H1 (cell line): ENCODE results near the gene MLYCD. TPM values are rescaled to one million over a fixed set of nuclear protein-coding genes. Genes with fewer than 3 reads are reported as not detected.

Source experiments
- CTCF ChIA-PET: fragments of 300-600 bp; sonication (Branson Sonifier 250); formaldehyde crosslinking; loops from one replicate; lab custom pipeline; 2021; ENCODE audit not compliant: partially characterized antibody; lab: Charles Lee
- POLR2A ChIA-PET: fragments of 300-600 bp; sonication (Branson Sonifier 250); formaldehyde crosslinking; loops from one replicate; lab custom pipeline; 2021; ENCODE audit warnings: inconsistent platforms; ENCODE audit not compliant: partially characterized antibody; lab: Charles Lee
- DNase-seq, 2 experiments: peaks; one replicate each; pipeline versions ENCODE4 v3.0.0 to v3.0.0-alpha.2; 2010 to 2022; ENCODE audit warnings: low spot score in 2 of 2, low read depth in 1 of 2, mixed read lengths in 1 of 2
- FAIRE-seq: peaks from 2 replicates; lab custom pipeline; 2011; peaks lifted over from hg19 to GRCh38; lab: Jason Lieb, UNC
- H2AFZ ChIP-seq: 2 replicates; pipeline ENCODE4 v1.8.1; 2012; ENCODE audit warnings: low read length, inconsistent platforms
- H2AK5ac ChIP-seq: 2 replicates; pipeline ENCODE4 v1.6.1; 2013; ENCODE audit warnings: low read depth, low read length
- H2BK120ac ChIP-seq: replicated peaks from 2 replicates; pipeline ENCODE3; 2013; ENCODE audit warnings: low read depth, low read length, inconsistent platforms
- H2BK12ac ChIP-seq: 2 replicates; pipeline ENCODE4 v1.6.1; 2013; ENCODE audit warnings: low read depth, low read length
- H2BK15ac ChIP-seq: 2 replicates; pipeline ENCODE4 v1.6.1; 2013; ENCODE audit warnings: low read length
- H2BK20ac ChIP-seq: 2 replicates; pipeline ENCODE4 v1.6.1; 2013; ENCODE audit warnings: low read length
- H2BK5ac ChIP-seq: 2 replicates; pipeline ENCODE4 v1.6.1; 2013; ENCODE audit warnings: low read depth, low read length
- H3K14ac ChIP-seq: 2 replicates; pipeline ENCODE4 v1.6.1; 2013; ENCODE audit warnings: inconsistent platforms; ENCODE audit not compliant: insufficient read length
- H3K18ac ChIP-seq: 2 replicates; pipeline ENCODE4 v1.6.1; 2013; ENCODE audit warnings: low read length; ENCODE audit errors: extremely low read depth
- H3K23ac ChIP-seq: 2 replicates; pipeline ENCODE4 v1.6.1; 2013; ENCODE audit warnings: inconsistent platforms; ENCODE audit not compliant: insufficient read length
- H3K23me2 ChIP-seq: 2 replicates; pipeline ENCODE4 v1.6.1; 2013; ENCODE audit warnings: low read depth, low read length
- H3K27ac ChIP-seq: 2 replicates; pipeline ENCODE4 v1.6.1; 2011; ENCODE audit warnings: low read depth, low read length, inconsistent platforms
- H3K27me3 ChIP-seq, 4 experiments: replicated peaks in 1 of 4; 1 replicate in 1 of 4; 2 replicates in 3 of 4; pipeline versions ENCODE4 v1.6.1 to v1.8.1; 2011 to 2013; ENCODE audit warnings: low read length in 3 of 4, mild to moderate bottlenecking in 3 of 4, inconsistent platforms in 2 of 4, mixed read lengths in 2 of 4, moderate library complexity in 1 of 4; ENCODE audit not compliant: control insufficient read depth in 3 of 4, insufficient read depth in 3 of 4; ENCODE audit errors: extremely low read depth in 1 of 4
- H3K36me3 ChIP-seq, 4 experiments: 2 replicates each; pipeline versions ENCODE4 v1.6.1 to v1.8.1; 2011 to 2013; ENCODE audit warnings: mild to moderate bottlenecking in 4 of 4, low read length in 3 of 4, moderate library complexity in 2 of 4, control low read depth in 1 of 4, inconsistent platforms in 1 of 4; ENCODE audit not compliant: insufficient read depth in 4 of 4, control insufficient read depth in 2 of 4
- H3K4ac ChIP-seq: replicated peaks from 2 replicates; pipeline ENCODE3; 2013; ENCODE audit warnings: low read length, low read depth, mixed read lengths, inconsistent platforms; ENCODE audit not compliant: insufficient read length
- H3K4me1 ChIP-seq, 4 experiments: replicated peaks in 1 of 4; 1 replicate in 1 of 4; 2 replicates in 3 of 4; pipeline versions ENCODE4 v1.6.1 to v1.8.1; 2011 to 2013; ENCODE audit warnings: low read length in 3 of 4, inconsistent platforms in 2 of 4, mixed read lengths in 1 of 4; ENCODE audit not compliant: insufficient read depth in 4 of 4, control insufficient read depth in 3 of 4
- H3K4me2 ChIP-seq, 2 experiments: 2 replicates each; pipeline versions ENCODE4 v1.6.1 to v1.8.1; 2011 to 2013; ENCODE audit warnings: low read depth in 2 of 2, low read length in 2 of 2, control low read depth in 1 of 2, inconsistent platforms in 1 of 2, mild to moderate bottlenecking in 1 of 2; ENCODE audit not compliant: insufficient read depth in 1 of 2
- H3K4me3 ChIP-seq, 4 experiments: fragments of 200-600, 300-600 bp in 1 of 4; sonication (generic), shearing (Covaris generic), sonication (Bioruptor Twin) in 1 of 4; 2 replicates each; pipeline versions ENCODE4 v1.5.1 to v1.8.1; 2011 to 2016; ENCODE audit warnings: low read length in 4 of 4, low read depth in 3 of 4, control low read depth in 2 of 4, inconsistent platforms in 2 of 4, mild to moderate bottlenecking in 2 of 4, mixed read lengths in 1 of 4, moderate library complexity in 1 of 4; ENCODE audit not compliant: insufficient read depth in 2 of 4; ENCODE audit errors: extremely low read depth in 1 of 4
- H3K56ac ChIP-seq: replicated peaks from 2 replicates; pipeline ENCODE3; 2013; ENCODE audit warnings: low read depth, mild to moderate bottlenecking, mixed read lengths, low read length, inconsistent platforms; ENCODE audit not compliant: insufficient read length
- H3K79me1 ChIP-seq: 2 replicates; pipeline ENCODE4 v1.6.1; 2013; ENCODE audit warnings: low read depth, low read length, control low read depth
- H3K79me2 ChIP-seq, 2 experiments: 2 replicates each; pipeline versions ENCODE4 v1.6.1 to v1.8.1; 2012 to 2013; ENCODE audit warnings: low read length in 2 of 2, mild to moderate bottlenecking in 2 of 2, inconsistent platforms in 1 of 2; ENCODE audit not compliant: insufficient read depth in 2 of 2, control insufficient read depth in 1 of 2
- H3K9ac ChIP-seq, 4 experiments: replicated peaks in 1 of 4; 1 replicate in 1 of 4; 2 replicates in 3 of 4; pipeline versions ENCODE4 v1.6.1 to v1.8.1; 2011 to 2013; ENCODE audit warnings: low read depth in 3 of 4, low read length in 3 of 4, control low read depth in 2 of 4, mild to moderate bottlenecking in 2 of 4, moderate library complexity in 2 of 4, inconsistent platforms in 1 of 4; ENCODE audit errors: extremely low read depth in 1 of 4
- H3K9me3 ChIP-seq, 2 experiments: 2 replicates each; pipeline versions ENCODE4 v1.6.1 to v1.8.1; 2012 to 2013; ENCODE audit warnings: mild to moderate bottlenecking in 2 of 2, moderate library complexity in 2 of 2, control low read depth in 1 of 2, inconsistent platforms in 1 of 2, low read depth in 1 of 2, low read length in 1 of 2, mixed read lengths in 1 of 2; ENCODE audit not compliant: insufficient read depth in 2 of 2
- H4K20me1 ChIP-seq, 2 experiments: replicated peaks in 1 of 2; 2 replicates each; pipeline versions ENCODE3 to v1.8.1; 2011 to 2013; ENCODE audit warnings: inconsistent platforms in 2 of 2, low read length in 2 of 2, mild to moderate bottlenecking in 1 of 2; ENCODE audit not compliant: insufficient read depth in 2 of 2, control insufficient read depth in 1 of 2
- H4K5ac ChIP-seq: 2 replicates; pipeline ENCODE4 v1.6.1; 2013; ENCODE audit warnings: low read length, low read depth, mixed read lengths, inconsistent platforms; ENCODE audit not compliant: insufficient read length
- H4K8ac ChIP-seq: 2 replicates; pipeline ENCODE4 v1.8.0; 2013; ENCODE audit warnings: mild to moderate bottlenecking, moderate library complexity, low read length, inconsistent platforms; ENCODE audit not compliant: insufficient read depth; ENCODE audit errors: extremely low read depth
- H4K91ac ChIP-seq: replicated peaks from 2 replicates; pipeline ENCODE3; 2013; ENCODE audit warnings: low read length, mixed read lengths, inconsistent platforms; ENCODE audit not compliant: insufficient read length
- CBX8 ChIP-seq: fragments of 300-800, 300-1000 bp; sonication (generic); IDR thresholded peaks from 2 replicates; pipeline ENCODE4 v1.7.1; 2016; ENCODE audit warnings: low read depth, low read length, borderline replicate concordance
- EP300 ChIP-seq, 2 experiments: IDR thresholded peaks; 1 replicate in 1 of 2; 2 replicates in 1 of 2; pipeline ENCODE4 v1.6.1; 2011 to 2012; ENCODE audit warnings: low read depth in 2 of 2, low read length in 2 of 2, mild to moderate bottlenecking in 2 of 2, borderline replicate concordance in 1 of 2, inconsistent platforms in 1 of 2, moderate library complexity in 1 of 2
- NRF1 ChIP-seq: IDR thresholded peaks from 2 replicates; pipeline ENCODE4 v1.6.1; 2011; ENCODE audit warnings: mild to moderate bottlenecking, low read depth, low read length, improper control_type of control experiment
- RAD21 ChIP-seq, 2 experiments: IDR thresholded peaks in 1 of 2; conservative IDR thresholded peaks in 1 of 2; 2 replicates each; pipeline ENCODE4 v1.6.1; 2011; ENCODE audit warnings: low read depth in 2 of 2, low read length in 2 of 2, improper control_type of control experiment in 1 of 2, inconsistent platforms in 1 of 2, mild to moderate bottlenecking in 1 of 2, moderate library complexity in 1 of 2
- RBBP5 ChIP-seq: IDR thresholded peaks from 2 replicates; pipeline ENCODE4 v1.7.1; 2012; ENCODE audit warnings: low read depth, mild to moderate bottlenecking, inconsistent platforms, low read length, moderate library complexity, borderline replicate concordance
- RFX5 ChIP-seq: IDR thresholded peaks from 2 replicates; pipeline ENCODE4 v1.6.1; 2011; ENCODE audit warnings: low read depth, low read length, improper control_type of control experiment, borderline replicate concordance
- RXRA ChIP-seq: IDR thresholded peaks from 2 replicates; pipeline ENCODE4 v1.6.1; 2011; ENCODE audit warnings: low read depth, mild to moderate bottlenecking, low read length, moderate library complexity; ENCODE audit not compliant: insufficient read depth
- YY1 ChIP-seq: IDR thresholded peaks from 2 replicates; pipeline ENCODE4 v1.6.1; 2011; ENCODE audit warnings: low read depth, mild to moderate bottlenecking, low read length
- ZNF274 ChIP-seq: IDR thresholded peaks from 2 replicates; pipeline ENCODE4 v1.7.0; 2012; ENCODE audit warnings: low read length, borderline replicate concordance; ENCODE audit errors: extremely low read depth
- WGBS, 2 experiments: shearing (Covaris generic) in 1 of 2; methylation state at CpG; one replicate each; pipeline versions ENCODE4 v1.1.6 to v1.1.7; 2013 to 2015; ENCODE audit warnings: low lambda C conversion rate in 2 of 2, mixed read lengths in 2 of 2, inconsistent platforms in 1 of 2, low coverage in 1 of 2, missing lambda C conversion rate in 1 of 2; ENCODE audit not compliant: insufficient replicate concordance in 2 of 2, insufficient coverage in 1 of 2, insufficient read length in 1 of 2; ENCODE audit errors: extremely low coverage in 1 of 2, missing lambda C conversion rate in 1 of 2; 5-methylcytosine and 5-hydroxymethylcytosine counted together
- polyA plus RNA-seq, 7 experiments: library from polyadenylated mRNA; depleted of rRNA in 3 of 7; stranded (reverse) in 5 of 7; unstranded in 2 of 7; fragments of >200 nt in 5 of 7; fragments of 200-250 nt in 2 of 7; gene quantifications; 1 replicate in 5 of 7; 2 replicates in 1 of 7; 4 replicates in 1 of 7; pipeline versions ENCODE4 v1.2.1 to v1.2.3, GENCODE V29; 2011 to 2013; ENCODE audit warnings: missing spikeins in 2 of 7, mixed read lengths in 2 of 7
- total RNA-seq: library from RNA; stranded (reverse); fragmentation: NEBNext Ultra II Directional; extraction: Animal tissue kit (Norgen Biotek cat#: 25700); gene quantifications from 2 replicates; pipeline ENCODE4 v1.2.1, GENCODE V29; 2021
- TF ChIP-seq, protein P1 (sequence below), 3 experiments: IDR thresholded peaks; 1 replicate in 2 of 3; 2 replicates in 1 of 3; pipeline versions ENCODE4 v1.5.1 to v1.6.1; 2011; ENCODE audit warnings: low read length in 3 of 3, mild to moderate bottlenecking in 3 of 3, inconsistent platforms in 2 of 3, low read depth in 1 of 3, moderate library complexity in 1 of 3; ENCODE audit not compliant: insufficient read depth in 1 of 3; ENCODE audit errors: control extremely low read depth in 1 of 3

Gene MLYCD
- total and polyA plus RNA-seq, 2 of the 8 experiments (the other 6 are each of a cell fraction or from before 2014, with no cell fraction given): 3.7 to 7.0 TPM

DNA sequence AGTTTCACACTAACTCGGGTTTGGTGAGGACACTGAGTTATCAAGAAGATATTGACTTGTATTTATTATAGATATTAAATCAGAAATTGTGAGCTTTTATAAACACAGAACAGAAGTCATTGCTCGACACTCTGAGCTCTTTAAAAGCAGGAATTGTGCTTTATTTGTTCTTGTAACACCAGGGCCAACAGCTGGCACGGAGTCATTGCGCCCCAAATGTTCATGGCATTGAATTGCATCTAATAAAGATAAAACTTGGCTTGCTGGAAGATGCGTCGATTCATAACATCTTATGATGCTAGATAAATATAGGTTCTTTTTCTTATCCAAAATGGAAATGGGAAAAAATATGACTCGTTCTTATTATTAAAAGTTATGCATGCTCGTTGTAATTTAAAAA is 11.8 kb upstream of the MLYCD start:
- TF ChIP-seq, protein P1, sequence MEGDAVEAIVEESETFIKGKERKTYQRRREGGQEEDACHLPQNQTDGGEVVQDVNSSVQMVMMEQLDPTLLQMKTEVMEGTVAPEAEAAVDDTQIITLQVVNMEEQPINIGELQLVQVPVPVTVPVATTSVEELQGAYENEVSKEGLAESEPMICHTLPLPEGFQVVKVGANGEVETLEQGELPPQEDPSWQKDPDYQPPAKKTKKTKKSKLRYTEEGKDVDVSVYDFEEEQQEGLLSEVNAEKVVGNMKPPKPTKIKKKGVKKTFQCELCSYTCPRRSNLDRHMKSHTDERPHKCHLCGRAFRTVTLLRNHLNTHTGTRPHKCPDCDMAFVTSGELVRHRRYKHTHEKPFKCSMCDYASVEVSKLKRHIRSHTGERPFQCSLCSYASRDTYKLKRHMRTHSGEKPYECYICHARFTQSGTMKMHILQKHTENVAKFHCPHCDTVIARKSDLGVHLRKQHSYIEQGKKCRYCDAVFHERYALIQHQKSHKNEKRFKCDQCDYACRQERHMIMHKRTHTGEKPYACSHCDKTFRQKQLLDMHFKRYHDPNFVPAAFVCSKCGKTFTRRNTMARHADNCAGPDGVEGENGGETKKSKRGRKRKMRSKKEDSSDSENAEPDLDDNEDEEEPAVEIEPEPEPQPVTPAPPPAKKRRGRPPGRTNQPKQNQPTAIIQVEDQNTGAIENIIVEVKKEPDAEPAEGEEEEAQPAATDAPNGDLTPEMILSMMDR (IDR thresholded peaks at IDR 0.05; ENCODE audit: control extremely low read depth in 1 of 3, insufficient read depth in 1 of 3, low read depth in 1 of 3, low read length in 3 of 3): peak; percentile 18 to 50 (median 43)
- TF ChIP-seq ZNF274: no peak
- TF ChIP-seq YY1: no peak
- no peak for TF ChIP-seq EP300 (IDR thresholded peaks at IDR 0.05; ENCODE audit: borderline replicate concordance in 1 of 2, low read depth in 2 of 2, low read length in 2 of 2)
- TF ChIP-seq NRF1: no peak
- no peak for TF ChIP-seq RFX5
- no peak for TF ChIP-seq RXRA
- TF ChIP-seq CBX8: no peak
- TF ChIP-seq RAD21 (IDR thresholded peaks at IDR 0.05 in 1 of 2, conservative IDR thresholded peaks at IDR 0.05 in 1 of 2; ENCODE audit: low read depth in 2 of 2, low read length in 2 of 2): peak; percentile 59 to 67
- no peak for TF ChIP-seq RBBP5
- Histone ChIP-seq H4K5ac (no peak overlapping the region), H3K79me2 (no peaks in the 10 kb centered on the region), H2BK15ac (no peak overlapping the region), H2AK5ac (no peak overlapping the region), H3K9me3 (peaks cover 0 to 3% of the 10 kb centered on the region in 2 experiments; a peak in 1 of 4 replicates), H3K23me2 (no peaks in the 10 kb centered on the region), H3K27me3 (no peaks in the 10 kb centered on the region), H3K4me2 (no peak overlapping the region), H3K56ac (no peak overlapping the region), H3K4ac (no peak overlapping the region), H4K20me1 (no peaks in the 10 kb centered on the region), H2BK12ac (no peak overlapping the region), H3K4me3 (no peak overlapping the region), H2BK5ac (no peak overlapping the region), H3K9ac (no peak overlapping the region), H2AFZ (no peak overlapping the region), H4K91ac (no peak overlapping the region), H2BK120ac (no peak overlapping the region), H3K23ac (no peak overlapping the region), H3K14ac (no peak overlapping the region), H2BK20ac (no peak overlapping the region), H3K79me1 (no peaks in the 10 kb centered on the region), H3K36me3 (no peaks in the 10 kb centered on the region), H4K8ac (no peak overlapping the region), H3K27ac (no peak overlapping the region), H3K18ac (no peak overlapping the region), H3K4me1 (peaks cover 0 to 3% (median 0%) of the 10 kb centered on the region in 4 experiments; a peak in 1 of 7 replicates)
- WGBS, 2 experiments: 82% methylated on average over 8 of the region's 8 CpGs; no CpG with 5 or more reads in 1 of the 2 experiments
- CTCF ChIA-PET: interaction anchor here (0.6 to 5.9 kb wide), 16 partner anchors 10 to 442 kb away, joined by 3 to 67 read pairs (median 4); no protein-coding TSS in a partner anchor
- FAIRE-seq (no peak), DNase-seq (no peak)
- POLR2A ChIA-PET: interaction anchor here (1.2 to 1.3 kb wide), 2 partner anchors 40 to 46 kb away, joined by 3 read pairs; no protein-coding TSS in a partner anchor
